GM12801 (cell line): ENCODE data around the gene FSD1L.

Experiments
- TF ChIP-seq, protein P1 (sequence below): IDR thresholded peaks from one replicate; pipeline ENCODE4 v1.5.1; 2011; ENCODE audit warnings: control low read depth; ENCODE audit not compliant: insufficient read length; ENCODE audit errors: extremely low read depth

The FSD1L gene

DNA sequence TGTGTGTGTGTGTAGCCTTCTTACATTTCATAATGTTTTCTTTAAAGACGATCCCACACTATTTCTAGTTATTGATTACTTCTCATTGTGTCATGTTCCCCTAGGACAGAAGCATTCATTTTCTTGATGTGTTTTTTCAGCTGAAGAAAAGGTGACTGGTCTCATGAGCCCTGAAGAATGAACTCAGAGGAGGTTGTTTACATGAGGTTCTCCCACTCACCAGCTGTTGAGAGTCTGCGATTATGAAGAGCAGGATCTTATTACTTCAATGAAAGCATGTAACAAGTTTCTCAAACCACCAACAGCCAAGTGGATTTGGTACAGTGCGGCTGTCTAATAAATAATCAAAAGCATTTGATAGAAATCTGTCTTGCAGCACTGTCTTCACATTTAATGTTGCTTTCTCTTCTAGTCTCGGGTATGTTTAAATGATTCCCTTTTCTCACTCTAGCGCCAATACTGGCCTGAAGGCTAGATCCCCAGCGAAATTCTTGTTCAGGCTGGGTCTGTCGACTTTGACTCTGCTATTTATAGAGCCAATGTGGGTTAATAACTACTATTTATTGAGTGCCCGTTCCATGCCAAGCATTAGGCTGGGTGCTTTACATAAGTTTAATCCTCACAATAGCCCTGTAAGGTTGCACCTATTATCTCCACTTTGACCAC, 9.6 kb upstream of the FSD1L start:
- TF ChIP-seq, protein P1, sequence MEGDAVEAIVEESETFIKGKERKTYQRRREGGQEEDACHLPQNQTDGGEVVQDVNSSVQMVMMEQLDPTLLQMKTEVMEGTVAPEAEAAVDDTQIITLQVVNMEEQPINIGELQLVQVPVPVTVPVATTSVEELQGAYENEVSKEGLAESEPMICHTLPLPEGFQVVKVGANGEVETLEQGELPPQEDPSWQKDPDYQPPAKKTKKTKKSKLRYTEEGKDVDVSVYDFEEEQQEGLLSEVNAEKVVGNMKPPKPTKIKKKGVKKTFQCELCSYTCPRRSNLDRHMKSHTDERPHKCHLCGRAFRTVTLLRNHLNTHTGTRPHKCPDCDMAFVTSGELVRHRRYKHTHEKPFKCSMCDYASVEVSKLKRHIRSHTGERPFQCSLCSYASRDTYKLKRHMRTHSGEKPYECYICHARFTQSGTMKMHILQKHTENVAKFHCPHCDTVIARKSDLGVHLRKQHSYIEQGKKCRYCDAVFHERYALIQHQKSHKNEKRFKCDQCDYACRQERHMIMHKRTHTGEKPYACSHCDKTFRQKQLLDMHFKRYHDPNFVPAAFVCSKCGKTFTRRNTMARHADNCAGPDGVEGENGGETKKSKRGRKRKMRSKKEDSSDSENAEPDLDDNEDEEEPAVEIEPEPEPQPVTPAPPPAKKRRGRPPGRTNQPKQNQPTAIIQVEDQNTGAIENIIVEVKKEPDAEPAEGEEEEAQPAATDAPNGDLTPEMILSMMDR, result no peak

- TF ChIP-seq, protein P1, result no peak
Observed at GRCh38 chr9:105439428-105439827, 8.4 kb upstream of the FSD1L start.

DNA sequence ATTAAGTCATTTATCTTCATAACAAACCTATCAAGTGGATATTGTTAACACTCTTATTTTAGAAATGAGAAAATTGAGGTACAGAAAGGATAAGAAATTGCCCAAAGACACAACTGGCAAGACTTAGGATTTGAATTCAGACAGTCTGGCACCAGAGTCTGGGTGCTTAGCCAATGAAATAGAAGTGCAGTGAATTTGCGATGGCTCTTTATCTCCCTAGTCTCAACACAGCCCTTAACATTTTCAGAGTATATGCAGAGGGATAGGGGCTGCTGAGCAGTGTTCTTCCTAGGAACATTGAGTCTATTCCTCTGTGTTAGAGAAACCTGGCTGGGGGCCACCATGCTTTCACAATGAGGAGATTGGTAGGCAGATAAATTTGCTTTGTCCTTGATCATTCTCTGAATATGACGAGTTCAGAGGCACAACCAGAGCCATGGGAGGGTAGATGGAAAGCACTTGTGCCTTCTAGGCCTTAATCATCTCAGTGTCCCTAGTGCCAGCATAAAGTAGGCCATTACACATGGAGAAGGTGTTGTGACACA, 6.1 kb upstream of the FSD1L start:
- TF ChIP-seq, protein P1, result no peak

DNA sequence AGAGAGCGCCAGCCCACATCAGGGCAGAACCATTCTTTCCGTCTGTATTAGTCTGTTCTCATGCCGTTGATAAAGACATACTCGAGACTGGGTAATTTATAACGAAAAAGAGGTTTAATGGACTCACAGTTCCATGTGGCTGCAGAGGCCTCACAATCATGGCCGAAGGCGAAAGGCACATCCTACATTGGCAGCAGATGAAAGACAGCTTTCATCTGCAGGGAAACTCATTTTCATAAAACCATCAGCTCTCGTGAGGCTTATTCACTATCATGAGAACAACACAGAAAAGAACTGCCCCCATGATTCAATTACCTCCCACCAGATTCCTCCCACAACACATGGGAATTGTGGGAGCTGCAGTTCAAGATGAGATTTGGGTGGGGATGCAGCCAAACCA, 4.7 kb upstream of the FSD1L start:
- TF ChIP-seq, protein P1, result no peak

GRCh38 chr9:105444130-105444529, 3.7 kb upstream of the FSD1L start:
- TF ChIP-seq, protein P1, result no peak

DNA sequence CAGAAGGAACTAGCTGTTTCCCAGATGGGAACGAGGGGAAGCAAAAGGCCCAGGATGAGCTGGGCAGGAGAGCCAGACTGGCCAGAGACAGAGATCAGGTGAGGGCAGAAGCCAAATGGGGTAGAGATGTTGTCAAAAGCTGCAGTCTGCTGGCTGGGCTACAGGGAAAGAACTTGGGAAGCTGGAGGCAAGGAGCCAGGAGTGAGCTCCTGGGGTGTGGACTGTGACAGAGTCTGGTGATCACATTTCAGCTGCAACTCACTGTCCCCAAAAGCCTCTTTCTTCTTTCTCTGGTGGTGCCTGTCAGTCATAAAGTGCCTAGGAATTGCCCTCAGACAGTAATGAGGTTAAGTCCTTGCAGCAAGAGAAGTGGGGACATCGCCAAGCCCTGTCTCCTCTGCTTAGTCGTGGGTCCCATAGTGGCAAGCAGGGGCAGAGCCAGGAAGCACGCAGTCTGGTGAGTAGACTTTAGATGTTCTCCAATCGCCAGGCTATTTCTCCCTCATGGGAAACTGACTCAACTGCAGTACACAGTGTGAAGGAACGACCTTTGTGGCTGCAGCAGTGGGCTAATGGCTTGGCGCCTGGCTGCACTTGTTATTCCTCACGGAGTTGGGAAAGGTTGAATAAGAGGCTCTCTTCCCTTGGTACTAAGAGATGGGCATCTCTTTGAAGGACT, 2.5 kb upstream of the FSD1L start:
- TF ChIP-seq, protein P1, result no peak

DNA sequence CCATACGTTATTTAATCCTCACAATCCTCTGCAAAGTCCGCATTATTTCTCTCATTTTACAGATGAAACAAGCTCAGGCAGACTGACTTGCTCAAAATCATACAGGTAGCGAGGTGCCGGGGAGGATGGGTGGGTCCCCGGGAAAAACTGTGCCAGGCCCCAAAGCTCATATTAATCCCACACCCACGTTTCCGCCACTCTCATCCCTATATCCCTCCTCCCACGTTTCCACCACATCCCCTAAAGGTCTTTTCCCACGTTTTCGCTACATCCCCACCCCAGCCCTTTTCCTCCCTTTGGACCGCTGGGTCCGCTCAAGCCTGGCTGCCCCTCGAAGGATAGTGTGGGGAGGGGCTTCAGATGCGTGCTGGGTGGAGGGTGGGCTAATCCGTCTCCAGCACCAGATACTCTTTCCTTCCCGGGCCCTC, 434 bp upstream of the FSD1L start:
- TF ChIP-seq, protein P1, result no peak
